ENCODE data around the gene ADARB1. TPM values are rescaled to one million over a fixed set of nuclear protein-coding genes. Genes with fewer than 3 reads are reported as not detected.

The ADARB1 gene
- total RNA-seq, 2 donors from 2014 or later = 8.7 to 9.3 TPM

DNA sequence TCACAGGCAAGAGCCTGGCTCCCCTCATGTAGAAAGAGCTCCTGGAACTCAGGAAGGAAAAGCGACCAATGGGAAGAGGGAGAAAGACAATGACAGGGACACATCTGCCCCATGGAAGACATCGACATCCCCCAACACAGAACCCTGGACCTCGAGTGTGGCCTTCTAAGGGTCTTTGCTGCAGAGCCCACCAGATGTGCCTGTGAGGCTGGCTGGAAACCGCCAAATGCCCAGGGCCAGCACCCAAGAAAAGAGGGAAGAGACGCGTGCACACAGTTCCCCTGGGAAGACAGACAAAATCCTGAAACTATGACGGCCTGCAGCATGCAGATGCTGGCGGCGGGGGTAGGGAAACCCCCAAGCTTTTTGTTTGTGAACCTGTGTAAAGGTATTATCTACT, 36.4 kb upstream of the ADARB1 start:
- intact Hi-C loops (cut with DNase I) = no loop called here
- no peaks in the 10 kb centered on the region for H3K36me3 ChIP-seq
- H3K27me3 ChIP-seq = no peaks in the 10 kb centered on the region

GRCh38 chr21:45039317-45040156, 34.8 kb upstream of the ADARB1 start:
- TF ChIP-seq CTCF (IDR thresholded peaks at IDR 0.05) = no peak
- intact Hi-C loops (cut with DNase I) = no loop called here

More for the DNA sequence above, 36.4 kb upstream of the ADARB1 start:
- Histone ChIP-seq H3K9me3 (no peaks in the 10 kb centered on the region), H3K4me3 (no peak overlapping the region), H3K9ac (ENCODE audit: low read depth in 2 of 2, low read length in 2 of 2) (no peak overlapping the region), H3K27ac (no peak overlapping the region), H3K4me1 (no peaks in the 10 kb centered on the region)
- no peak for TF ChIP-seq CTCF (IDR thresholded peaks at IDR 0.05)
- DNase-seq = no peak

DNA sequence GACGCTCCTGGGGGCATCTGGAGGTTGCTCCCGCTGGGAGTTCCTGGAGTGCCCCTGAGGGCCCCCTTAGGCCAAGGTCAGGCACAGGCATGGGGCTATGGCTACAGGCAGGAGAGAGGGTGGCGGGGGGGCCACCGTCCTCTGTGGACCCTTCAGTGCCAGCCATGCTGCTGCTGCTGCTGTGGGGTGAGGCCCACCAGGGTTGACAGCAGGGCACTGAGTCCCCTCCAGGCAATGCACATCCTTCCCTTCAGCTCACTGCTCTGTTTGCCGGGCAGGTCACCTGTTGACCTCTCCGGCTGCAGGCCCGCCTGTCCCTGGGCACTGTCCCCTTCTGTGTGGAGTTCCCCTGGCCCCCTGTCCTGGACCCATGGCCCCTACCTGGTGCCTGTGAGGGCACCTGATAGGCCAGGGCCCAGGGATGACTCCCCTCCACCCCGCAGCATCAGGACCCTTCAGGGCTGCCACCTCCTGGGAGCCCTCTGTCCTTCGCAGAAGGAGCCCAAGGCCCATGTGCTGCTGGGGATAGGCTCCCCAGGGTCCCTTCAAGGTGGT, 34.1 kb upstream of the ADARB1 start:
- Histone ChIP-seq H3K4me3 (no peak overlapping the region), H3K9me3 (no peaks in the 10 kb centered on the region), H3K27me3 (no peaks in the 10 kb centered on the region), H3K36me3 (no peaks in the 10 kb centered on the region), H3K4me1 (no peaks in the 10 kb centered on the region), H3K9ac (ENCODE audit: low read depth in 2 of 2, low read length in 2 of 2) (no peak overlapping the region), H3K27ac (no peak overlapping the region)
- TF ChIP-seq CTCF (IDR thresholded peaks at IDR 0.05) = no peak
- no peak for DNase-seq
- intact Hi-C loops (cut with DNase I) = no loop called here

More at GRCh38 chr21:45039317-45040156, 34.8 kb upstream of the ADARB1 start:
- Histone ChIP-seq H3K36me3 (no peaks in the 10 kb centered on the region), H3K27me3 (no peaks in the 10 kb centered on the region), H3K9me3 (no peaks in the 10 kb centered on the region), H3K9ac (ENCODE audit: low read depth in 2 of 2, low read length in 2 of 2) (no peak overlapping the region), H3K4me1 (no peaks in the 10 kb centered on the region), H3K27ac (no peak overlapping the region), H3K4me3 (no peak overlapping the region)
- DNase-seq = no peak

DNA sequence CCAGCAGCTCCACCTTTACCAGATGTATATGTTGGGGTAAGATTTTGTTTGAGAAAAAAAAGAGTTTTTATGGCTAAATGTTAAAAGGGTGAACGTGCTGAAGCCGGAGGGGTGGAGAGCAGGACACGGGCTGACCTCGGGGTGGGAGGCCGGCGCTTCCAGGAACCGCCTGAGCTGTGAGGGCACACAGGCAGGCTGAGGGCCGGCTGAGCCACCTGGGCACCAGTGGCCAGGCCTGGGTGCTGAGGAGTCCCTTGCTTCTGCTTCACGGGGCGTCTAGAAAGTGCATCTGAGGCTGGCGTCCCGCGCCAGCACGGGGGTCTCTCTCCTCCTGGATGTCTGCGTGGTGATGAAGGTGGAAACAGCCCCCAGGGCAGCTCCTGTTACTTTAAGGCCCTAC, 33.6 kb upstream of the ADARB1 start:
- no peak overlapping the region for H3K27ac ChIP-seq
- no peak for TF ChIP-seq CTCF (IDR thresholded peaks at IDR 0.05)
- no peak overlapping the region for H3K9ac ChIP-seq (ENCODE audit: low read depth in 2 of 2, low read length in 2 of 2)
- H3K4me1 ChIP-seq = no peaks in the 10 kb centered on the region
- no peak for DNase-seq
- no peaks in the 10 kb centered on the region for H3K36me3 ChIP-seq
- intact Hi-C loops (cut with DNase I) = no loop called here
- no peak overlapping the region for H3K4me3 ChIP-seq
- no peaks in the 10 kb centered on the region for H3K27me3 ChIP-seq
- H3K9me3 ChIP-seq = no peaks in the 10 kb centered on the region

DNA sequence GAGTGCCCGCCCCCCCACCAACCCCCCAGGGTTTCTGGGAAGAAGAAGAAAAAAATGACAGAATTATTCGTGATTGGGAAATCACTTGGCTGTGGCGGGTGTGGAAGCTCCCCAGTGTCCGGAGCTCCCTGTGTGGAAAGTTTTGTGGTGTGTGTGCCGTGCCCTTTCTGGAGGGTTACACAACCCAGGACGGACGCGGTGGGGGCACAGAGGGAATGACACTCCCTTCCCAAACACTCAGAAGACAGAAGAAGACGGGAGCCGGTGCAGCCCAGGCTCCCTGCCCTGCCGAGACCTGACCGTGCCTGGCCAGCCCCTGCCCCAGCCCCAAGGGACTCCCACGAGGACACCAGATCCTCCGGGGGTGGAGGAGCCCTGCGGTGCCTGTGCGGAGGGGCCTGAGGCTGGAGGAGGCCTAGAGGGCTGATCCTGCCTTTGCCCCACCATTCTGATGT, 33.0 kb upstream of the ADARB1 start:
- no peak for TF ChIP-seq CTCF (IDR thresholded peaks at IDR 0.05)
- no peak overlapping the region for H3K27ac ChIP-seq
- intact Hi-C loops (cut with DNase I) = no loop called here
- H3K9me3 ChIP-seq = no peaks in the 10 kb centered on the region
- no peaks in the 10 kb centered on the region for H3K4me1 ChIP-seq
- no peak overlapping the region for H3K4me3 ChIP-seq
- no peaks in the 10 kb centered on the region for H3K36me3 ChIP-seq
- H3K9ac ChIP-seq (ENCODE audit: low read depth in 2 of 2, low read length in 2 of 2) = no peak overlapping the region
- peak; percentile 54 for DNase-seq
- H3K27me3 ChIP-seq = no peaks in the 10 kb centered on the region
